Large intestine (tissue), 3 donors: ENCODE results near the gene OR52A5. TPM values are rescaled to one million over a fixed set of nuclear protein-coding genes. Genes with fewer than 3 reads are reported as not detected.
A peak's percentile ranks its signal among the peaks of the same experiment; 100 is the strongest.
"Not testable (repeated sequence)": the region's sequence is repeated elsewhere in the genome, so short reads cannot be mapped to it uniquely, and the experiment has no call there.

Experiments
- DNase-seq, 2 donors: peaks; one replicate each; pipeline versions ENCODE4 v3.0.0 to v3.0.0-alpha.2; 2013
- H3K27ac ChIP-seq: one replicate; pipeline ENCODE4 v1.5.1; 2013; ENCODE audit warnings: low read length
- H3K27me3 ChIP-seq: 2 replicates; pipeline ENCODE4 v1.6.1; 2013; ENCODE audit warnings: low read length; ENCODE audit not compliant: control insufficient read depth, insufficient read depth
- H3K36me3 ChIP-seq: 2 replicates; pipeline ENCODE4 v1.6.1; 2013; ENCODE audit warnings: low read length; ENCODE audit not compliant: control insufficient read depth, insufficient read depth
- H3K4me1 ChIP-seq: one replicate; pipeline ENCODE4 v1.6.1; 2013; ENCODE audit warnings: low read length; ENCODE audit not compliant: control insufficient read depth, insufficient read depth
- H3K4me3 ChIP-seq: one replicate; pipeline ENCODE4 v1.5.1; 2013; ENCODE audit warnings: low read length
- H3K9me3 ChIP-seq: one replicate; pipeline ENCODE4 v1.6.1; 2013; ENCODE audit warnings: mild to moderate bottlenecking, low read depth, low read length, moderate library complexity; ENCODE audit not compliant: control insufficient read depth
- WGBS: methylation state at CpG from one replicate; pipeline ENCODE4 v1.1.5; 2013; ENCODE audit warnings: low lambda C conversion rate; ENCODE audit not compliant: insufficient coverage; 5-methylcytosine and 5-hydroxymethylcytosine counted together
- polyA plus RNA-seq: library from polyadenylated mRNA; unstranded; fragments of 120-200 nt; gene quantifications from one replicate; pipeline ENCODE4 v1.2.1, GENCODE V29; 2013

Gene OR52A5
- polyA plus RNA-seq, 1 donor: not detected

DNA sequence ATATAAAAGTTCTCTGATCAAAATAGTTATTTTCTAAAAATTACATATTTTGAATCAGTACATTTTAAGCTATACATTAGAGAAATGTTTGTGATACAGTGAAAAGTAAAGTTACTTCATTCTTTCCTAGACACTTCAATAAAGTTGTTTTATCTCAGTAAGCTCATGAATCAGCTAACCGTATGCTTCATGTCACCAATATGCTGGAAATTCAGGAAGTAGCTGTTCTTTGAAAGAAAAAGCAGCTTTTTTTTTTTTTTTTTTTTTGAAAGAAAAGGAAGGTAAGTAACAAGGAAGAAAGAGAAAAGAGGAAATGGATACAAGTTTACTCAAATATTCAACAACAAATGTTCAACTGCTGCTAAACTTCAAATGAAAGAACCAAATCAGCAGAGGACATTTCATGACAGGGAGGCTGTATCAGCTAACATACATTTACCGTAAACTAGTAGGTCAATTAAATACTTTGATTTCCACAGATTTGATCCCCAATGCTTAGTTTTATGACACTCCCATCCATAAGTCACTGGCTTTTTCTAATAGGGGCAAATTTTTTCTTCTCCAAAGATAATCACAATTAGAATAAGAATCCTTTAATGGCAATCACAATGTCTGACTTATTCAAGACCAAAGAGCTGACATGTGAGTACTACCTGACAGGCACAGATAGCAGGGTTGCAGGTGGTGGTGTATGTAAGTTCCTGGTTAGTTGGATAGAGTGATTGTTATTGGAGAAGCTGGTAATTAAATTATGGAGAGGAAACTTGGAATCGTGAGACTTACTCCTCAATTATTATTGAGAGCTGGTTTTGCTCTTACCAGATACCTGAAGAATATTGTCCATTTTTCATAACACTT, 15.6 kb upstream of the OR52A5 start:
- no peak overlapping the region for H3K4me3 ChIP-seq
- no peaks in the 10 kb centered on the region for H3K4me1 ChIP-seq
- no peak for DNase-seq
- H3K36me3 ChIP-seq: no peaks in the 10 kb centered on the region
- no peaks in the 10 kb centered on the region for H3K27me3 ChIP-seq
- 80% methylated on average over 1 of the region's 3 CpGs for WGBS
- no peaks in the 10 kb centered on the region for H3K9me3 ChIP-seq
- no peak overlapping the region for H3K27ac ChIP-seq

DNA sequence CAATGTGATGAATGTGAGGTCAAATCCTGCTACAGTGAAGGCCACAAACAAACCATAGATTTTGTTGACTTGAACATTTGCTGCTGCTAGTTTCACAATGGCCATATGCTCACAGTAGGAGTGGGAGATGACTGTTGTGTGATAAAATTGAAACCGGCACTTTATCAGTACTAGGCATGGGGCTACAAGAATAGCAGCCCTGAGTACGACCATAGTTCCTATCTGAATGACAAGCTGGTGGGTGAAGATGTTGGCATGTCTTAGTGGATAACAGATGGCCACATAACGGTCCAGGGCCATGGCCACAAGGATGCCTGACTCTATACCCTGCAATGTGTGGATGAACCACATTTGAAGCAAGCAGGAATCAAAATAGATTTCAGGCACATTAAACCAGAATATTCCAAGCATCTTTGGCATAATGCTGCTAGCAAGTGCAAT, 13.6 kb upstream of the OR52A5 start:
- Histone ChIP-seq H3K4me3 (no peak overlapping the region), H3K27me3 (no peaks in the 10 kb centered on the region), H3K36me3 (no peaks in the 10 kb centered on the region), H3K9me3 (no peaks in the 10 kb centered on the region), H3K4me1 (no peaks in the 10 kb centered on the region), H3K27ac (no peak overlapping the region)
- no CpG with 5 or more reads among the region's 3 CpGs for WGBS
- DNase-seq: no peak

DNA sequence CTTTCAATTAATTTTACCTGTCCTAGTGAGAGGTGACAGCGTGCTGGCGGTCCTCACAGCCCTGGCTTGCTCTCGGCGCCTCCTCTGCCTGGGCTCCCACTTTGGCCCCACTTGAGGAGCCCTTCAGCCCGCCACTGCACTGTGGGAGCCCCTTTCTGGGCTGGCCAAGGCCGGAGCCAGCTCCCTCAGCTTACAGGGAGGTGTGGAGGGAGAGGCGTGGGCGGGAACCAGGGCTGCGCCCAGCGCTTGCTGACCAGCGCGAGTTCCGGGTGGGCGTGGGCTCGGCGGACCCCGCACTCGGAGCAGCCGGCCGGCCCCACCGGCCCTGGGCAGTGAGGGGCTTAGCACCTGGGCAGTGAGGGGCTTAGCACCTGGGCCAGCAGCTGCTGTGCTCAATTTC, 6.0 kb upstream of the OR52A5 start:
- no CpG with 5 or more reads among the region's 21 CpGs for WGBS
- not testable (repeated sequence) for H3K4me1 ChIP-seq

DNA sequence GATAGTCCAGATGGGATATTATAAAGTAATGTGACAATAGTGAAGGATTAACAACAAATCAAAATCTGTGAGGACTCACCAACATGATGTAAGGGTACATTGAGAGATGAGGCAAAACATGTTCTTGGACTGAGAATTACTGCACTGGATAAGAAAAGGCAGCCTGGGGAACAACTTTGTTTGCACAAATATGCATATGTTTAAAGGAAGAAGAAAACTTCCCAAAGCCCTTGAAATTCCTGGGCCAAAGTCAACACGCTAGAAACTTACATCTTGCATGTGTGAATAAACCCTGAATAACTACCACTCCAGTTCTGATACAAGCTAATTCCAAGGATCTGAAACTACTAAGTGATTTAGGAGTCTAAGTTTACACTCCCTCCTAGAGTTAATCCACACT, 1.1 kb downstream of the OR52A5 start:
- Histone ChIP-seq H3K9me3 (no peaks in the 10 kb centered on the region), H3K4me3 (no peak overlapping the region), H3K27ac (no peak overlapping the region), H3K36me3 (no peaks in the 10 kb centered on the region), H3K27me3 (no peaks in the 10 kb centered on the region), H3K4me1 (no peaks in the 10 kb centered on the region)
- no CpG with 5 or more reads among the region's 1 CpG for WGBS
- no peak for DNase-seq

More for the DNA sequence above, 6.0 kb upstream of the OR52A5 start:
- DNase-seq, H3K36me3 ChIP-seq, H3K9me3 ChIP-seq, H3K27me3 ChIP-seq, H3K27ac ChIP-seq, H3K4me3 ChIP-seq: not testable (repeated sequence)

DNA sequence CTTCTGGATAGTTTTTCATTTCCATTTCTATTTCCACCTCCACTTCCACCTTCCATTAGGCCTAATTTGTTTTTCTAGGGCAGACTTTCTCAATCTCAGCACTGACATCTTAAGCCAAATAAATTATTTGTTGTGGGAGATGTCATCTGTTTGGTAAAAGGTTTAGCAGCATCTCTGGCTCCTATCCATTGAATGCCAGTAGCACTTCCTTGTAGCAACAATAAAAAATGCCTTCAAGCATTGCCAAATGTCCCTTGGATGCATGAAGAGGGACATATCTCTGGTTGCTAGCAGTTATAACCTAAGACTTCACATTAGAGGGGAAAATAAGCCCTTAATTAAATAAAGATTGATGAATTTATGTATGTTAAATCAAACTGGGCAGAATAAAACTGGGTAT, 1.9 kb downstream of the OR52A5 start:
- Histone ChIP-seq H3K36me3 (no peaks in the 10 kb centered on the region), H3K27me3 (no peaks in the 10 kb centered on the region), H3K4me3 (no peak overlapping the region), H3K9me3 (no peaks in the 10 kb centered on the region), H3K27ac (no peak overlapping the region), H3K4me1 (no peaks in the 10 kb centered on the region)
- no peak for DNase-seq

DNA sequence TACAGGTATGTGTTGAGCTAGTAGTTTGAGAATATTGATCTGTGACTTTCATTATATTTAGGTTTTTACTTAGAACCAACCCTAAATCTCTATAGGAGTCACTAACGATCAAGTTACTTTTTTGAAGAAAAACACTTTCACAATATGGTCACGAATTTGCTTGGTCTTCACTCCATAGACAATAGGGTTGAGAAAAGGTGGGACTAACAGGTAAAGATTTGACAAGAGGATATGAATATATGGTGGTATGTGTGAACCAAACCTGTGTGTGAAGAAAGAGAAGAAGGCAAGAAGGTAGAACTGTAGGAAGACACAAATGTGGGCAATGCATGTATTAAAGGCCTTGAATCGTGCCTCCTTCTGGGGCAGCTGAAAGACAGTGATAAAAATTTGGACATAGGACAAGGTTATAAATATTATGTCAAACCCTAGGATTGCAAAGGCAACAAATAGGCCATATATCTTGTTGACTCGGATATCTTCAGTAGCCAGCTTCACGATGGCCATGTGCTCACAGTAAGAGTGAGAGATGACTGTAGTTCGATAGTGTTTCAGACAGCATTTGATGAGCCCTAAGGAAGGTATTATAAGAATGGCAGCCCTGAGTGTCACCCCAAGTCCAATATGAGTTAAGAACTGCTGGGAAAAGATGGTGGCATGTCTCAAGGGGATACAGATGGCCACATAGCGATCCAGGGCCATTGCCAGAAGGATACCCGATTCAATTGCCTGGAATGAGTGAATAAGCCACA, 6.4 kb downstream of the OR52A5 start:
- no peak for DNase-seq
- H3K4me3 ChIP-seq: no peak overlapping the region
- no peaks in the 10 kb centered on the region for H3K27me3 ChIP-seq
- no peak overlapping the region for H3K27ac ChIP-seq
- H3K36me3 ChIP-seq: no peaks in the 10 kb centered on the region
- no peaks in the 10 kb centered on the region for H3K4me1 ChIP-seq
- WGBS: 65% methylated on average over 2 of the region's 8 CpGs
- H3K9me3 ChIP-seq: no peaks in the 10 kb centered on the region

DNA sequence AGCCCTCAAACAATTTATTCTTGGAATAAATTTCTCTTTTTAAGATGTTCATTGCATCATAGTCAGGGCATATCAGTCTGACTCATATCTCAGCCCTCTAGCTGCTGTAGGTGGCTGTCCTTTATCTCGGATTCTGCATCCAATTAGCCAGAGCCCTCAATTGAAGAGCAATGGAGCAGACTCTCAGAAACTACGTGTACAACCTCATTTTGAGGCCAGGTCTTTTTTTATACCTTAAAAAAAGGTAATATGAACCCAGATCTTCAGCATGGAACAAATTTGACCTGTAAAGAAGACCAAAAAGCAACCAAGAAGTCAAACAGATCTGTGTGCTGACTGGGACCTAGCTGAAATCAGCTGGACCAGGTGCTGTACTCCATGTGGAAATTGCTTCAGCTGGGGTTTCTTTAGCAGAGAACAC, 8.7 kb downstream of the OR52A5 start:
- Histone ChIP-seq H3K27me3 (no peaks in the 10 kb centered on the region), H3K27ac (no peak overlapping the region), H3K4me3 (no peak overlapping the region), H3K4me1 (no peaks in the 10 kb centered on the region), H3K9me3 (no peaks in the 10 kb centered on the region), H3K36me3 (no peaks in the 10 kb centered on the region)
- 86% methylated on average over 1 of the region's 2 CpGs for WGBS
- DNase-seq: no peak

DNA sequence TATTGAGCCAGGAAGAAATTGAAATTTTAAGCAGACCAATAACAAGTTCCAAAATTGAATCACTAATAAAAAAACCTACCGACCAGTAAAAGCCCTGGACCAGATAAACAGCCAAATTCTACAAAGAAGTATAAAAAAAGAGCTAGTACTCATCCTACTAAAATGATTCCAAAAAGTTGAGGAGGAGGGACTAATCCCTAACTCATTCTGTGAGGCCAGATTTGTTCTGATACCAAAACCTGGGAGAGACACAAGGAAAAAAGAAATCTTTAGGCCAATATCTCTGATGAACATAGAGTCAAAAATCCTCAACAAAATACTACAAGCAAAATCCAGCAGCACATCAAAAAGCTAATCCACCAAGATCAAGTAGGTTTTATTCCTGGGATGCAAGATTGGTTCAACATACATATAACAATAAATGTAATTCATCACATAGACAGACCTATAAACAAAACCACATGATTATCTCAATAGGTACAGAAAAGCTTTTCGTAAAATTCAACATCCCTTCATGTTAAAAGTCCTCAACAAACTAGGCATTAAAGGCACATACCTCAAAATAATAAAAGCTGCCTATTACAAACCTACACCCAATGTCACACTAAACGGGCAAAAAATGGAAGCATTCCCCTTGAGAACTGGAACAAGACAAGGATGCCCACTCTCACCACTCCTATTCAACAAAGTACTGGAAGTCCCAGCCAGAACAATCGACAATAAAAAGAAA, 13.1 kb downstream of the OR52A5 start:
- no peaks in the 10 kb centered on the region for H3K9me3 ChIP-seq
- no peak overlapping the region for H3K4me3 ChIP-seq
- H3K27me3 ChIP-seq: no peaks in the 10 kb centered on the region
- no peaks in the 10 kb centered on the region for H3K36me3 ChIP-seq
- H3K27ac ChIP-seq: no peak overlapping the region
- no peaks in the 10 kb centered on the region for H3K4me1 ChIP-seq
- DNase-seq: no peak
- no CpG with 5 or more reads among the region's 4 CpGs for WGBS

DNA sequence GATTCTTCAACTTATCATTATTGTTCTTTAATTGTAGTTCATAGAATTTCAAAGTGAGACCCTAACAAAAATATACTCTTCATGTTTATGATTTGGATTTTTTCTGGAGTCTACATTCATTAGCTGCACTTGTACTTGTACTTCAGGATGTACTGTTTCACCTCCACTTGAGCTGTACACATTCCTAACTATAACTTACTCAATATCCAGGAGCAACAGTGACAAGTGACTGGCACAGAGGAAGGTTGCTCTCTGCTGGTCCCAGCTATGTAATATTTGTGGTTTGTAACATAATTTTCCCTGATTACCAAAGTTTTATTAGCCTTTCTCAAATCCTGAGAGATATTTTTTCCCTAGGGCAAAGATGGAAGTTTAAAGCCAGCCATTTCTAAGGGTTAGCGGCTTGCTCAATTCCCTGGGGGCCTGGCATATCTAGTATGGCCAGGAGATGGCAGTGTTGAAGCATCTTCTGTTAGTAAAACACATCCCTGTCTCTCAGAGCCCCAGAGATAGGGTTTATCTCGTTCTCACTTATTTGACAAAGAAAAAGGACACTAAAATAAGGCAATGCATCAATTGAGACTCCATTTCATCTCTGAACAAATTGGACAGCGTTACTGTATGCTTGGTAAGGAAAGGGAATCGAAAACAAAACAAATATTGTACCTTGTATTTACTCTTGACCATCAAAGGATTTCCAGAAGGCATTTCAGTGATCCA, 14.2 kb downstream of the OR52A5 start:
- Histone ChIP-seq H3K27ac (no peak overlapping the region), H3K4me3 (no peak overlapping the region), H3K27me3 (no peaks in the 10 kb centered on the region), H3K36me3 (no peaks in the 10 kb centered on the region), H3K4me1 (no peaks in the 10 kb centered on the region), H3K9me3 (no peaks in the 10 kb centered on the region)
- 0% methylated on average over 2 of the region's 4 CpGs for WGBS
- DNase-seq: peak; percentile 19 to 35

DNA sequence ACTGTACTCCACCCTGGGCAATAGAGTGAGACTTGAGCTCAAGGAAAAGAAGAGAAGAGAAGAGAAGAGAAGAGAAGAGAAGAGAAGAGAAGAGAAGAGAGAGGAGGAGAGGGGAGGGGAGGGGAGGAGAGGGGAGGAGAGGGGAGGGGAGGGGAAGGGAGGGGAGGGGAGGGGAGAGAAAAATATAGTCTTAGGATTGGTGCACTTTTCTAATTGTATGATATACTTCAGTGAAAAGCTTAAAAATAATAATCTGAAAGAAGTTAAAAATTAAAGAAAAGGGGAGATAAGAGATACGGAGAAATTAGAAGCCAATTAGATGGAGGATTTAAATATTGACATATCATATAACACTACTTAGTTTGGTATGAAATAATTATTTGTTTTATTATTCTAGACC, 19.3 kb downstream of the OR52A5 start:
- 23% methylated on average over 1 of the region's 1 CpG for whole genome bisulfite sequencing
- DNase-seq: no peak
- no peaks in the 10 kb centered on the region for H3K9me3 ChIP-seq
- H3K27ac ChIP-seq: no peak overlapping the region
- H3K27me3 ChIP-seq: no peaks in the 10 kb centered on the region
- no peak overlapping the region for H3K4me3 ChIP-seq
- no peaks in the 10 kb centered on the region for H3K36me3 ChIP-seq
- no peaks in the 10 kb centered on the region for H3K4me1 ChIP-seq
